Measurements from ENCODE around the gene PHEX.

GRCh38 chrX:22125481-22125880, 93.4 kb downstream of the PHEX start:
- TF ChIP-seq CTCF (IDR thresholded peaks at IDR 0.05), result no peak
- TF ChIP-seq EP300 (IDR thresholded peaks at IDR 0.05), result no peak
- no peak for TF ChIP-seq POLR2A (IDR thresholded peaks at IDR 0.05; ENCODE audit: low read depth)
- TF ChIP-seq POLR2AphosphoS5 (IDR thresholded peaks at IDR 0.05), result no peak

All from esophagus muscularis mucosa (tissue), 4 donors.